NCI-H1092 treated with DMSO at 0.1 percent for 48 hours (cell line): ENCODE measurements around the gene CSF3R.

Experiments used
- DNase-seq: peaks from one replicate; lab custom pipeline; 2025; lab: John Stamatoyannopoulos, UW

Gene CSF3R

GRCh38 chr1:36419569-36419968, 63.1 kb downstream of the CSF3R start:
- no peak for DNase-seq

GRCh38 chr1:36419140-36419539, 63.6 kb downstream of the CSF3R start:
- no peak for DNase-seq

GRCh38 chr1:36417931-36418330, 64.8 kb downstream of the CSF3R start:
- DNase-seq = no peak
